Adrenal gland (tissue), 12 donors: Measurements from ENCODE around the gene SIGLEC12. TPM values are rescaled to one million over a fixed set of nuclear protein-coding genes. Genes with fewer than 3 reads are reported as not detected.

Experiments used
- DNase-seq, 7 donors: peaks; one replicate each; pipeline ENCODE4 v3.0.0-alpha.2; 2019 to 2020
- H3K27ac ChIP-seq, 5 donors: fragments of 200-600 bp; sonication (generic) in 4 of 5; 1 replicate in 3 of 5; 2 replicates in 2 of 5; pipeline versions ENCODE4 v1.5.1 to v1.8.0; 2016 to 2020; ENCODE audit warnings: mild to moderate bottlenecking in 1 of 5
- H3K27me3 ChIP-seq: fragments of 200-600 bp; 2 replicates; pipeline ENCODE4 v1.8.0; 2021
- H3K36me3 ChIP-seq, 2 donors: fragments of 200-600 bp; replicated peaks in 1 of 2; 1 replicate in 1 of 2; 2 replicates in 1 of 2; pipeline versions ENCODE4 v1.5.1 to v1.8.0; 2018 to 2022
- H3K4me1 ChIP-seq, 2 donors: fragments of 200-600 bp; replicated peaks in 1 of 2; 1 replicate in 1 of 2; 2 replicates in 1 of 2; pipeline versions ENCODE4 v1.5.1 to v1.8.0; 2018 to 2021
- H3K4me3 ChIP-seq, 4 donors: fragments of 200-600 bp; sonication (generic) in 3 of 4; one replicate each; pipeline ENCODE4 v1.5.1; 2016 to 2018
- H3K9me3 ChIP-seq, 3 donors: fragments of 200-600 bp; sonication (generic) in 1 of 3; replicated peaks in 1 of 3; 1 replicate in 2 of 3; 2 replicates in 1 of 3; pipeline versions ENCODE4 v1.5.1 to v1.8.0; 2016 to 2021
- CTCF ChIP-seq, 6 experiments: fragments of 450-650 bp in 4 of 6; fragments of 200-600 bp in 2 of 6; sonication (generic) in 1 of 6; IDR thresholded peaks; 1 replicate in 5 of 6; 2 replicates in 1 of 6; pipeline versions ENCODE4 v1.5.1 to v1.8.0; 2016 to 2021; ENCODE audit warnings: antibody characterized with exemption in 6 of 6, mild to moderate bottlenecking in 2 of 6, moderate library complexity in 1 of 6
- POLR2A ChIP-seq, 2 donors: fragments of 450-650 bp; IDR thresholded peaks; one replicate each; pipeline ENCODE4 v1.6.1; 2017; ENCODE audit warnings: antibody characterized with exemption in 2 of 2, mild to moderate bottlenecking in 2 of 2, moderate library complexity in 1 of 2
- WGBS, 4 donors: extraction: QIAGEN DNeasy Blood & Tissue Kit in 2 of 4; methylation state at CpG; one replicate each; pipeline versions ENCODE4 v1.1.5 to v1.1.7; 2013 to 2017; 5-methylcytosine and 5-hydroxymethylcytosine counted together
- intact Hi-C, 2 donors: fragments of 100-400 bp; cut with DNase I; formaldehyde crosslinking; loops; one replicate each; pipeline versions ENCODE4 v1.14.1 to v1.15.0; 2022 to 2023
- polyA plus RNA-seq, 3 donors: library from polyadenylated mRNA; stranded (reverse); fragments of 200-250 nt in 2 of 3; fragments of 350-450 nt in 1 of 3; fragmentation: Illumina TruSeq in 1 of 3; extraction: RNeasy Lipid Tissue Mini Kit (QIAGEN cat#74804) in 1 of 3; gene quantifications; one replicate each; pipeline ENCODE4 v1.2.3, GENCODE V29; 2013 to 2014
- total RNA-seq, 9 donors: library from RNA; depleted of rRNA in 4 of 9; stranded (reverse); fragments of >200 nt in 4 of 9; fragments of 120-200 nt in 1 of 9; fragmentation: NEBNext Ultra II Directional in 1 of 9; extraction: Animal tissue kit (Norgen Biotek cat#: 25700) in 1 of 9; gene quantifications; one replicate each; pipeline versions ENCODE4 v1.1.0 to v1.2.4, GENCODE V29; 2013 to 2023
- donor health status: healthy with polysubstance abuse.
- donor health status: Bipolar disorder and iron deficiency.
- donor health status: DM: yes; HTN: yes; CAD: no.
- donor health status: DM: no; HTN: no; CAD: no.
- donor health status: DM: no; HTN: no; CAD: no.
- donor health status: DM: yes; HTN: yes; CAD: no.

The SIGLEC12 gene
- total and polyA plus RNA-seq, 12 donors = 0.30 to 3.1 (median 0.82) TPM; not detected in 2

- WGBS, 4 donors = 71 to 86% (median 76%) methylated on average over 1 of the region's 1 CpG; no CpG with 5 or more reads in 1 of the 4 donors
- no peaks in the 10 kb centered on the region for H3K9me3 ChIP-seq
- H3K4me3 ChIP-seq = no peak overlapping the region
- no peak for TF ChIP-seq POLR2A (IDR thresholded peaks at IDR 0.05)
- no peak for TF ChIP-seq CTCF (IDR thresholded peaks at IDR 0.05)
- H3K36me3 ChIP-seq = no peaks in the 10 kb centered on the region
- intact Hi-C loops = loop anchor here in 1 of 2 donors (10.0 kb wide), 1 partner anchor 185 kb away; no protein-coding TSS in a partner anchor
- H3K27me3 ChIP-seq = no peaks in the 10 kb centered on the region
- no peak overlapping the region for H3K27ac ChIP-seq
- no peaks in the 10 kb centered on the region for H3K4me1 ChIP-seq
- DNase-seq = peak in 1 of 7 donors; percentile 12
Observed at GRCh38 chr19:51469629-51470028, 32.0 kb downstream of the SIGLEC12 start.

GRCh38 chr19:51469162-51469561, 32.4 kb downstream of the SIGLEC12 start:
- Histone ChIP-seq H3K36me3 (no peaks in the 10 kb centered on the region), H3K4me1 (no peaks in the 10 kb centered on the region), H3K27ac (no peak overlapping the region), H3K4me3 (no peak overlapping the region), H3K9me3 (no peaks in the 10 kb centered on the region), H3K27me3 (no peaks in the 10 kb centered on the region)
- DNase-seq = no peak
- intact Hi-C loops = loop anchor here in 1 of 2 donors (10.0 kb wide), 1 partner anchor 186 kb away; no protein-coding TSS in a partner anchor
- TF ChIP-seq POLR2A (IDR thresholded peaks at IDR 0.05) (no peak), CTCF (IDR thresholded peaks at IDR 0.05) (no peak)
- whole genome bisulfite sequencing, 4 donors = 43 to 60% (median 46%) methylated on average over 2 to 4 of the region's 4 CpGs

- no peaks in the 10 kb centered on the region for H3K4me1 ChIP-seq
- no peaks in the 10 kb centered on the region for H3K27me3 ChIP-seq
- no peaks in the 10 kb centered on the region for H3K9me3 ChIP-seq
- WGBS, 4 donors = 64 to 79% (median 75%) methylated on average over 1 to 2 of the region's 2 CpGs
- H3K27ac ChIP-seq = no peak overlapping the region
- no peak overlapping the region for H3K4me3 ChIP-seq
- intact Hi-C loops = loop anchor here in 1 of 2 donors (10.0 kb wide), 1 partner anchor 186 kb away; no protein-coding TSS in a partner anchor
- peak in 1 of 7 donors; percentile 5 for DNase-seq
- no peak for TF ChIP-seq CTCF (IDR thresholded peaks at IDR 0.05)
- TF ChIP-seq POLR2A (IDR thresholded peaks at IDR 0.05) = no peak
- H3K36me3 ChIP-seq = no peaks in the 10 kb centered on the region
Observed at GRCh38 chr19:51468545-51468920, 33.1 kb downstream of the SIGLEC12 start.

GRCh38 chr19:51467864-51468544, 33.6 kb downstream of the SIGLEC12 start:
- no peak overlapping the region for H3K4me3 ChIP-seq
- peak in 1 of 7 donors; percentile 20 for DNase-seq
- no peak for TF ChIP-seq CTCF (IDR thresholded peaks at IDR 0.05)
- WGBS, 4 donors = 61 to 70% (median 65%) methylated on average over 4 of the region's 4 CpGs
- H3K27ac ChIP-seq = peak overlapping the region in 1 of 5 donors; percentile 10
- no peaks in the 10 kb centered on the region for H3K27me3 ChIP-seq
- no peaks in the 10 kb centered on the region for H3K9me3 ChIP-seq
- no peaks in the 10 kb centered on the region for H3K4me1 ChIP-seq
- no peaks in the 10 kb centered on the region for H3K36me3 ChIP-seq
- intact Hi-C loops = loop anchor here in 1 of 2 donors (10.0 kb wide), 1 partner anchor 187 kb away; no protein-coding TSS in a partner anchor
